Measurements from ENCODE around the gene ZBTB42. TPM values are rescaled to one million over a fixed set of nuclear protein-coding genes. Genes with fewer than 3 reads are reported as not detected.
"Not testable (repeated sequence)": the region's sequence is repeated elsewhere in the genome, so short reads cannot be mapped to it uniquely, and the experiment has no call there.

ZBTB42 gene
- total RNA-seq, 1 experiment from 2014 or later, result 3.9 TPM

DNA sequence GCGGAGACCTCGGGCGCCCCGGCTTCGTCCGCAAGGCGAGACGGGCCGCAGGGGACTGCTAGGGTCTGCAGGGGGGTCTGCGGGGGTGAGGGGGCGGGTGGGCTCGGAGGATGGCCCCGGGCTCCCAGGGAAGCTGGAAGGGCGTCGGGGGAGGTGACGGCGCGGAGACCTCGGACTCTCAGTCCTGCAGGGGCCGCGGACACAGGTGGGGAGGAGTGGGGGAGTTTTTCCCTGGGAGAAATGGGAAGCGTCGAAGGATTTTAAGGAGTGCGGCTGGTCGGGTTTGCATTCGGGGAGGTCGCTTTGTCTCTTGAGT, 25.9 kb downstream of the ZBTB42 start:
- no peaks in the 10 kb centered on the region for H3K9me3 ChIP-seq
- DNase-seq, result no peak
- H3K4me3 ChIP-seq, result no peak overlapping the region
- no peaks in the 10 kb centered on the region for H3K27me3 ChIP-seq
- no peaks in the 10 kb centered on the region for H3K36me3 ChIP-seq

DNA sequence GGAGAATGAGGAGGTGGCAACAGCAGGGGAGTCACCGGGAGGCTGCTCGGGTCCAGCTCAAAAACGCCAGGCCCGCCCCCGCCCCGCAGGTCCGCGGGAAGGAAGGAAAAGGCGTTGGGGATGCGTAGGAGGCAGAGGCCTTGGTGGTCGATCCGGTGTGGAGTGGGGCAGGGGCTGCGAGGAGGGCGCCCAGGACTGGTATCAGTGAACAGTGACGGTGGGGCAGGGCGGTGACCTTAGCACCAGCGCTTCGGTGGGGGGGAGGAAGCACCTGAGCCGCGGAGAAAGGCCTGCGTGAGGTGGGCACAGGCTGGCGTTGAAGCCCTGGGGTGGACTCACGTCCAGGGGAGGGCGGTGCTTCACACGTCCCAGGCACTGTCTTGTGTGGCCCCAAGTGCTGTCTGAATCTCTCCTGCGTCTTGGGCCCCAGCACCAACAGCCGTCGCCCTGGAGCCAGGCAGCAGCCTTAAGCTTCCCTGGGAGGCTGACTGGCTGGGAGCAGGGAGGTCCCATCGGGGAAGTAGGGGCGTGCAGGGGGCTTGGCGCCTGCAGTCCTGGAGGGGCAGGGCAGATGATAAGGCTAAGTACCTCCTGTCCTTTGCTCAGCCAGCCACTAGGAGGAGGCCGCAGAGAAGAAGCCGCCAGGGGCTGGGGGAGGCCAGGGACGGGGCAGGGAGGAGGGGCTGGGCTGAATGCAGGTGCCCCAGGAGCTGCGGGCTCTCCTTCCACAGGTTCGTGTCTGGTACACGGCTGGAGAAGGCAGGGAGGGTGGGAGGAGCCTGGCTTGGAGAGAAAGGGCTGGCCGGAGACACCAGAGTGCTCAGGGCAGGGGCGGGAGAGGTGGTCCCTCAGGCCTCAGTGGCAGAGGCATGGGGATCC, 26.5 kb downstream of the ZBTB42 start:
- no peaks in the 10 kb centered on the region for H3K27me3 ChIP-seq
- H3K9me3 ChIP-seq, result no peaks in the 10 kb centered on the region
- no peak for DNase-seq
- no peaks in the 10 kb centered on the region for H3K36me3 ChIP-seq
- H3K4me3 ChIP-seq, result no peak overlapping the region

GRCh38 chr14:104830781-104831180, 29.9 kb downstream of the ZBTB42 start:
- no peak for DNase-seq
- no peaks in the 10 kb centered on the region for H3K27me3 ChIP-seq
- H3K4me3 ChIP-seq, result no peak overlapping the region
- H3K36me3 ChIP-seq, result no peaks in the 10 kb centered on the region
- H3K9me3 ChIP-seq, result no peaks in the 10 kb centered on the region

DNA sequence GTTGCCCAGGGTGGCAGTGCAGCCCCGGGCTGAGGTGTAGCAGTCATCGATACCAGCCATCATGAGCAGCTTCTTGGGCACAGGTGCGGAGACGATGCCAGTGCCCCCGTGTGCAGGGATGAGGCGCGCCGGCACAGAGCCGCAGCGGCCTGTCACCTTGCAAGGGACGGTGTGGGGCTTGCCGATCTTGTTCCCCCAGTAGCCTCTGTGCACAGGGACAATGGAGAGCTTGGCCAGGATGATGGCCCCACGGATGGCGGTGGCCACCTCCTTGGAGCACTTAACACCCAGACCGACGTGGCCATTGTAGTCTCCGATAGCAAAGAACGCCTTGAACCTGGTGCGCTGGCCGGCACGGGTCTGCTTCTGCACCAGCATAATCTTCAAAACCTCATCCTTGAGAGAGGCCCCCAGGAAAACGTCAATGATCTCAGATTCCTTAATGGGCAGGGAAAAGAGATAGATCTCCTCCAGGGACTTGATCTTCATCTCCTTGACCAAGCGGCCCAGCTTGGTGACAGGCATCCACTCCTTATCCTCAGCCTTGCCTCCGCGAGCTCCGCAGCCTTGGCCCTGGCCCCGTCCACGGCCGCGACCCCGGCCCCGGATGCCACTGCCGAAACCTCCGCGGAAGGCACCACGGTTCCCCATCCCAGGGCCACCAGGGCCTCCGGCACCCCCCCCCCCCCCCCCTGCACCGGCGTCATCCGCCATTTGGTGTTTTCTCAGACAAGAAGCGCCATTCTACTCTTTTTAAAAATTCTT, 35.5 kb downstream of the ZBTB42 start:
- not testable (repeated sequence) for H3K9me3 ChIP-seq, H3K36me3 ChIP-seq, H3K4me3 ChIP-seq, H3K27me3 ChIP-seq, DNase-seq

DNA sequence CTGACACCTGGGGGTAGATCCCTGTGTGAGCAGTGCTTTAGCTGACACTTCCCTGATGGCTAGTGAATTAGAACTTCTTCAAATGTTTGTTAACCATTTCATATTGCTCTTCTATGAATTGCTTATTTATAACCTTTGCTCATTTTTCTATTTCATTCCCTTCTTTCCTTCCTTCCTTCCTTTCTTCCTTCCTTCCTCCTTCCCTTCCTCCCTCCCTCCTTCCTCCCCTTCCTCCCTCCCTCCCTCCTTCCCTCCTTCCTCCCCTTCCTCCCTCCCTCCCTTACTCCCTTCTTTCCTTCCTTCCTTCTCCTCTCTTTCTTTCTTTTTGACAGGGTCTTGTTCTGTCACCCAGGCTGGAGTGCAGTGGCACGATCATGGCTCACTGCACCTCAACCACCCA, 40.8 kb downstream of the ZBTB42 start:
- Histone ChIP-seq H3K4me3 (no peak overlapping the region), H3K36me3 (no peaks in the 10 kb centered on the region), H3K27me3 (peaks cover 17% of the 10 kb centered on the region), H3K9me3 (no peaks in the 10 kb centered on the region)
- no peak for DNase-seq

- Histone ChIP-seq H3K4me3 (no peak overlapping the region), H3K36me3 (no peaks in the 10 kb centered on the region), H3K9me3 (no peaks in the 10 kb centered on the region), H3K27me3 (peaks cover 17% of the 10 kb centered on the region)
- no peak for DNase-seq
Measured at GRCh38 chr14:104843006-104843405, 42.1 kb downstream of the ZBTB42 start.

DNA sequence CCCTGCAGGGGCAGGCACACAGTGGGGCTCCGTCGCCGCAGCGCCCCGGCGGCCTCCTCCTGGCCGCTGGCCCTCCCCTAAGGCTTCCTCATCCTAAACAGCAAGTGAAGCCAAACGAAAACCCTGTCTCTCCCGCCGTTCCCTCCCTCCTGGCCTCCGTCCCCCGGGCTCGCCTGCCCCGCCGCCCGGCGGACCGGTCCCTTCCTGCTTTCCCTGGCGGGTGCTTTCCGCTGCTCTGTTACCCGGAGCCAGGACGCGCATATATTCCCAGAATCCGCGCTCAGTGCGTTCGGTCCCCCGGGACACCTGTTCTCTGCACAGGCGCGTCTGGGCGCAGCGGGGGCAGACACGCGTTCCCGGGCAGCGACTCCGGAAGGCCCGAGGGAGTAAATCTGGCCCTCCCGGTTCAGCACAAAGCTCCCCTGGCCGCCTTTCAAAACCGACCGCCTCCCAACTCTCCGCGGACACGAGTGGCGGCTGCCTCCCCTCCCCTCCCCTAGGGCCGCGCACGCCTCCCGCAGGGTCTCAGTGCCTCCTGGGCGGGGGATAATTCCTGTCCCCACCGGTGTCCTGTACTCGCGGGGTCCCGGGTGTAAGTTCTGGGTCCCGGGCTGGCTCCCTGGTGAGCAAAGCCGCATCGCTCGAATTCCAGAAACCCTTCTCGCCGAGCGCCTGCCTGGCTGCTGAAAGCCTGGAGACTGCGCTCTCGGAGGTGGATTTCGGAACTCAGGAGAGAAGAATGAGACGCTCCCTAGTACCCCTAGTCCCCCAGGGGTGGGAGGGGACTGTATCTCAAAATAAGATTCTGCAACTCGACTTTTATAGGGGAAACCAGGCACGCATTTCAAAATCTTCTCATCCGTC, 42.8 kb downstream of the ZBTB42 start:
- H3K36me3 ChIP-seq, result no peaks in the 10 kb centered on the region
- H3K4me3 ChIP-seq, result no peak overlapping the region
- H3K27me3 ChIP-seq, result peaks cover 17% of the 10 kb centered on the region
- no peaks in the 10 kb centered on the region for H3K9me3 ChIP-seq
- no peak for DNase-seq

- no peak for DNase-seq
- Histone ChIP-seq H3K9me3 (no peaks in the 10 kb centered on the region), H3K27me3 (peaks cover 17% of the 10 kb centered on the region), H3K36me3 (no peaks in the 10 kb centered on the region), H3K4me3 (no peak overlapping the region)
Measured at GRCh38 chr14:104844306-104845032, 43.6 kb downstream of the ZBTB42 start.

- DNase-seq, result no peak
- no peak overlapping the region for H3K4me3 ChIP-seq
- no peaks in the 10 kb centered on the region for H3K9me3 ChIP-seq
- no peaks in the 10 kb centered on the region for H3K36me3 ChIP-seq
- H3K27me3 ChIP-seq, result peaks cover 17% of the 10 kb centered on the region
Measured at GRCh38 chr14:104845033-104845666, 44.2 kb downstream of the ZBTB42 start.

DNA sequence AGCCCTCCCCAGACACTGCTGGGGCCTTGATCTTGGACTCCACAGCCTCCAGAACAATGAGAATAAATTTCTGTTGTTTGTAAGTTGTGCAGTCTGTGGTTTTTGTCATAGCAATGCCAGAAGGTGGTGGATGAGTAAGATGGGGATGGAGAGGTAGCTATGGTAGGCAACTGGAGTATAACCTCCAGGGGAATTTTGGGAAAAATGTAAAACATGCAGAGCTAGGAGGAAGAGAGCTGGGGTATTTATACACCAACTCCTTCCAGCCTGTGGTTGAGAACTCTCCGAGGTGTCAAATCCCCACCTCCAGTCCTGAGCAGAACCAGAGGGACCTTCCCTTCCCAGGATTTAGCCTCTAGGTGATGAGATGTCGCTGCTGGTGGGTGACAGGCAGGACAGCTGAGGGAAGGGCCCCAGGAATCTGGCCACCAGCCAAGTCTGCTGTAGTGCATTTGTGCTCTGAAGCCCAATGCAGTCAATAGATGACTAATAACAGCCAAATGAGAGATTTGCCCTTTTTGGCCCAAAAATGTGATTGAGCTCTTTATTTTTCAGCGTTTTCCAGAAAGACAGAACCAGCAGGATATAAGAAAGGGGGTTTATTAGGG, 45.0 kb downstream of the ZBTB42 start:
- Histone ChIP-seq H3K36me3 (no peaks in the 10 kb centered on the region), H3K4me3 (no peak overlapping the region), H3K9me3 (no peaks in the 10 kb centered on the region), H3K27me3 (peaks cover 17% of the 10 kb centered on the region)
- DNase-seq, result no peak

- DNase-seq, result no peak
- Histone ChIP-seq H3K4me3 (no peak overlapping the region), H3K9me3 (no peaks in the 10 kb centered on the region), H3K27me3 (0 out of 2 replicates have a peak, but pooled peaks cover 3% of the 10 kb centered on the region), H3K36me3 (no peaks in the 10 kb centered on the region)
Measured at GRCh38 chr14:104852280-104852663, 51.4 kb downstream of the ZBTB42 start.

Other genes starting within 250 kb of the ZBTB42 start
- gene C14orf180, start 221.3 kb upstream of the ZBTB42 start, total RNA-seq (2014; rRNA removed; shearing (Covaris generic); ENCODE audit: low replicate concordance), result not detected in 2 replicates
- gene TMEM179, start 196.3 kb upstream of the ZBTB42 start, total RNA-seq (2014; rRNA removed; shearing (Covaris generic); ENCODE audit: low replicate concordance), result 1.1 TPM in 1 of 2 replicates, not detected in the other
- 15.5 and 31.4 TPM in 2 replicates for gene INF2, start 111.5 kb upstream of the ZBTB42 start, total RNA-seq (2014; rRNA removed; shearing (Covaris generic); ENCODE audit: low replicate concordance)
- 4.0 and 4.2 TPM in 2 replicates for gene ADSS1, start 76.9 kb upstream of the ZBTB42 start, total RNA-seq (2014; rRNA removed; shearing (Covaris generic); ENCODE audit: low replicate concordance)
- 166 and 169 TPM in 2 replicates for gene SIVA1, start 48.0 kb upstream of the ZBTB42 start, total RNA-seq (2014; rRNA removed; shearing (Covaris generic); ENCODE audit: low replicate concordance)
- gene AKT1, start 5.4 kb upstream of the ZBTB42 start, total RNA-seq (2014; rRNA removed; shearing (Covaris generic); ENCODE audit: low replicate concordance), result 118 and 140 TPM in 2 replicates
- 7.5 and 13.6 TPM in 2 replicates for gene CEP170B, start 64.2 kb downstream of the ZBTB42 start, total RNA-seq (2014; rRNA removed; shearing (Covaris generic); ENCODE audit: low replicate concordance)
- not detected in 2 replicates for gene PLD4, start 123.8 kb downstream of the ZBTB42 start, total RNA-seq (2014; rRNA removed; shearing (Covaris generic); ENCODE audit: low replicate concordance)
- gene AHNAK2, start 177.3 kb downstream of the ZBTB42 start, total RNA-seq (2014; rRNA removed; shearing (Covaris generic); ENCODE audit: low replicate concordance), result 26.9 and 31.3 TPM in 2 replicates
- gene CLBA1, start 184.7 kb downstream of the ZBTB42 start, total RNA-seq (2014; rRNA removed; shearing (Covaris generic); ENCODE audit: low replicate concordance), result 7.2 and 10.8 TPM in 2 replicates
- 30.3 and 49.7 TPM in 2 replicates for gene CDCA4, start 220.0 kb downstream of the ZBTB42 start, total RNA-seq (2014; rRNA removed; shearing (Covaris generic); ENCODE audit: low replicate concordance)